Measurements from ENCODE around the gene RGS4.
A peak's percentile ranks its signal among the peaks of the same experiment; 100 is the strongest.

Gene RGS4

DNA sequence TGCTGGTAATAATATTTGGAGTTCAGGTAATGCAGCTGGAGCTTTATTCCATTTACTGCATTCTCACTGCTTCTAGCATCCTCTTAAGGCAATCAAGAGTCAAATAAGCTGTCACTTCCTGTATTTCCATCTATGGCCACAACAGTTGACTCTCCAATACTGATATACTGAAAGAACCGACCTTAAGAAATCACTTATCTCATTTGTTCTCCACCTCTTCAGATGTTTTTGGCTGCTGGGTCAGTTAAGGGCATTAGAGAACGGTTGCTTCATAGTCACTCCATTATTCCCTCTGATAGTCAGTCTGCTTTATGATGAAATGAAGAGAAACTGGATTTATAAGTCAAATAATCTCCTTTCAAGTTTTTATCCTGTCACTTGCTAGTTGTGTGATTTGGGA is 14.2 kb upstream of the RGS4 start:
- TF ChIP-seq GATA2 (IDR thresholded peaks at IDR 0.05; ENCODE audit: low read depth, low read length) = no peak
- TF ChIP-seq GATA3 (IDR thresholded peaks at IDR 0.05; ENCODE audit: low read depth, low read length) = no peak

DNA sequence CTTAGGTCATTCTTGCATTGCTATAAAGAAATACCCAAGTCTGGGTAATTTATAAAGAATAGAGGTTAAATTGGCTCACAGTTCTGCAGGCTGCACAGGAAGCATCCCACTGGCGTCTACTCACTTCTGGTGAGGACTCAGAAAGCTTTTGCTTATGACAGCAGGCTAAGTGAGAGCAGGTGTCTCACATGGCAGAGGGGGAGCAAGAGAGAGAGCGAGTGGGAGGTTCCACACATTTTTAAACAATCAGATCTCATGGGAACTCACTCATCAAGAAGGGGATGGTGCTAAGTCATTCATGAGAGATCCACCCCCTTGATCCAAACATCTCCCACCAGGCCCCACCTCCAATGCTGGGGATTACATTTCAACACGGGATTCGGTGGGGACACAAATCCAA is 13.6 kb upstream of the RGS4 start:
- TF ChIP-seq GATA2 (IDR thresholded peaks at IDR 0.05; ENCODE audit: low read depth, low read length) = no peak
- TF ChIP-seq GATA3 (IDR thresholded peaks at IDR 0.05; ENCODE audit: low read depth, low read length) = no peak

DNA sequence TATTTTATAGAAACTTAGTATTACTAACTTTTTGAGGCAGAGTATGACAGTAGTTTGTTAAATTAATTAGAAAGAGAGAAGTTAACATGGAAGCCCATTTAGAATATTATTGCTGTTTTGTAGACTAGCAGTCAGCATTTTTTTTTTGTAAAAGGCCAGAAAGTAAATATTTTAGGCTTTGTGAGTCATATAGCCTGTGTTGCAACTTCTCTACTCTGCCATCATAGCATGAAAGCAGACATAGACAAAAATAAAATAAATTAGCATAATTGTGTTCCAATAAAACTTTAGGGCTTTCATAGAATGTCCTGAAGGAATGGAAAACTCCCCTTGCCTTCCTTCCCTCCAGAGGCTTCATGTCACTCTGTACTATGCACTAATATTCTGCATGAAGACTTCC is 12.3 kb upstream of the RGS4 start:
- TF ChIP-seq GATA3 (IDR thresholded peaks at IDR 0.05; ENCODE audit: low read depth, low read length) = no peak
- TF ChIP-seq GATA2 (IDR thresholded peaks at IDR 0.05; ENCODE audit: low read depth, low read length) = no peak

DNA sequence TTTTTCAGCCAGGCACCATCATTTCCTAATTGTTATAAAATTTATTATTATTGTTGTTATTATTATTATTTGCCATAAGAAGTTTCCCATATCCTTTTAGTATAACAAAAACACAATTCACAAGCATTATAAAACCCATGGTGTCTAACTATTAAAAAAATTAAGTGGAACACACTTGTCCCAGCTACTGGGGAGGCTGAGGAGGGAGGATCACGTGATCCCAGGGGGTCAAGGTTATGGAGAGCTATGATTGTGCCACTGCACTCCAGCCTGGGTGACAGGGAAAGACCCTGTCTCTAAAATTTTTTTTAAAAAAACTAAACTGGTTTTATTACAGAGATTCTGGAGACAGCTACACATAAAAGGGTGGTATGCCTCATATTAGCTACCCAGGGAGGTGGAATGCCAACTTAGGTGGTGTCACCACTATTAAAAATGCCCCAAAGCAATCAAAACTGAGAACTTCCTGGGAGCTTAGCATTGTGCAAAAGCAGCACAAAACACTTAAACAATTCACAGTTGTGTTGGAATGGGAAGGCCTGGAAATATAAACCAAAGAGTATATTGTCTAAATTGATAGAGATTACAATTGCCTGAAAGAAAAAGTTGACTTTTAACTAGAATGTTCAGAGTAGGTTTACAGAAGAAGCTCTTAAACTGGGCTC is 8.7 kb upstream of the RGS4 start:
- no peak for TF ChIP-seq GATA2 (IDR thresholded peaks at IDR 0.05; ENCODE audit: low read depth, low read length)
- no peak for TF ChIP-seq GATA3 (IDR thresholded peaks at IDR 0.05; ENCODE audit: low read depth, low read length)

DNA sequence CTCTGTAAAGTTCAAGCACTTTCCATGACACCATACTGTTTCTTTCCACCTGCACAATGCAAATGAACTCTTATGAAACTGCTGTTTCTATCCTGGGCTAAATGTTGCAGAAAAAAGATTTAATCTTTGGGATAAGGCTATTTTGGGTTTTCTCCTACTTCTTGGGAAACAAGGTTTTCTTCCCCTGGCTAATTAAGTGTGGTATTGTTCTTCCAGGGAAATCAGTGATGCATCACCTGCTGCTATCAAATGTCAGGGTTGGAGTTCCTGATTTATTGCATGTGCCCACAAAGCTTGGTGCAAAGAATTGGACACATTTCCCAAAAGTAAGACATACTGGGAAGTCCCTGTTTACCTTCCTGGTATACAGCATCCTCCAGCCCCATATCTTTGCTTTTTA is 6.0 kb upstream of the RGS4 start:
- TF ChIP-seq GATA2 (IDR thresholded peaks at IDR 0.05; ENCODE audit: low read depth, low read length) = no peak
- no peak for TF ChIP-seq GATA3 (IDR thresholded peaks at IDR 0.05; ENCODE audit: low read depth, low read length)

DNA sequence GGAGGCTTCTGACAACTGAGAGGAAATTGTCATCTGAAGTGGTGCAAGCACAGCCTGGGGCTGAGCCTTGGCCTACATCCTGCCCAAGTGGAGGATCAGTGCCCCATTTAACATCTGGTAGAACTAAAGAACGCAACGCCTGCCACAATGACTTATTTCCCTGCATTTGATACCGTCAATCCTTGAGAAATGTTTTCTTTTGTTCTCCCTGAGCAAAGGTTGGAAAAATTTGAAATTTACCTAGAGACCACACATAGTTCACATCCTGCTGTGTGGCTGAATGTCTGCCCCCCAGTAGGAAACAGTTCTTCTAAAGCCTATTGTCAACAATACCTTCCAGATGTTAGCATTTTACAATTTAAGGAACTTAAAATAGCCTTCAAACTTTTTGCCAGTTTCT is 5.6 kb upstream of the RGS4 start:
- TF ChIP-seq GATA3 (IDR thresholded peaks at IDR 0.05; ENCODE audit: low read depth, low read length) (no peak), GATA2 (IDR thresholded peaks at IDR 0.05; ENCODE audit: low read depth, low read length) (no peak)

DNA sequence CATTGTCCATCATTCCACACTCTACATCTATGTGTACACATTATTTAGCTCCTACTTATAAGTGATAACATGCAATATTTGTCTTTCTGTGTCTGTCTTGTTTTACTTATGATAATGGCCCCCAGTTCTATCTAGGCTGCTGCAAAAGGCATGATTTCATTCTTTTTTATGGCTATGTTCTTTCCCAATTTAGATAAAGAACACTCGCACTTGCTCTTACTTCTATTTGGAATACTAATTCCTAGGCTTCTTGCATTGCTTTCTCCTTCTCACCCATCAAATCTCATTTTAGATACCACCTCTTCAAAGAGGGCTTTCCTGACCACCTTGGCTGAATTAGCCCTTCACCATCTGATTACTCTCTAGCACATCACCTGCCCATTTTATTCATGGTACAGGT is 3.0 kb upstream of the RGS4 start:
- TF ChIP-seq GATA2 (IDR thresholded peaks at IDR 0.05; ENCODE audit: low read depth, low read length) (no peak), GATA3 (IDR thresholded peaks at IDR 0.05; ENCODE audit: low read depth, low read length) (no peak)

DNA sequence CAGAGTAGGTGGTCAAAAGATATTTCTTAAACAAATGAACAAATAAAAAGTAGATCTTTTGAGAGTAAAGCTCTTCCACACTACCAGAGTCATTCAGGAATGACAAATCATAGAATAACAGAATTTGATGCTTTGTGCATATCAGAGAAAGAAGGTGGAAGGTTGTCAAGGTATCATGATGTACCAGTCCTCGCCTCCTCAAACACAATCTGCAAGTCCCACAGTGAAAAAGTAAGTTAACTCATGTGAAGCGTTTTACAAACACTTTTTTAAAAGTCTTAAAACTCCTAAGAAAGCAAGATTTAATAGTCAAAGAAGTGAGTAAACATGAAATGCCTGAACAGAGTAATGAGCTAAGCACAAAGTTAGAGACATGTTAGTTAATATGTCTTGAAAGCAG is 2.5 kb upstream of the RGS4 start:
- TF ChIP-seq GATA2 (IDR thresholded peaks at IDR 0.05; ENCODE audit: low read depth, low read length) (no peak), GATA3 (IDR thresholded peaks at IDR 0.05; ENCODE audit: low read depth, low read length) (no peak)

DNA sequence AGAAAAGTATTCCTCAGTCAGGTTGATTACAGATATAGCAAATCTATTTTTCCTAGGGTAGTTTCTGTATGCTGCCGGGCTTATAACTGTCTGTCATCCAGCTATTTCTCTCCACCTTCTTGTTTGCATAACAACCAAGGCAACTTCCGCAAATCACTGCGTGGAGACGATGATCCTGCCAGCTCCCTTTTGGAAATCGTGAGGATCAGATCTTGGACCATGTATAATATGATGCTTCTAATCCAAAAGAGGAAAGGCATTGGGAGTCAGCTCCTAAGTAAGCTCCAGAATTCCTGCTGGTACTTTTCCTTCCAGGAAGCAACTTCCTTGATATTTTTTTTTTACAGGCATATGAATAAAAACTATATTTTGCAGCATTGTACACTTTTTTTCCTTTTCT is 445 bp upstream of the RGS4 start:
- TF ChIP-seq GATA3 (IDR thresholded peaks at IDR 0.05; ENCODE audit: low read depth, low read length) = no peak
- no peak for TF ChIP-seq GATA2 (IDR thresholded peaks at IDR 0.05; ENCODE audit: low read depth, low read length)

DNA sequence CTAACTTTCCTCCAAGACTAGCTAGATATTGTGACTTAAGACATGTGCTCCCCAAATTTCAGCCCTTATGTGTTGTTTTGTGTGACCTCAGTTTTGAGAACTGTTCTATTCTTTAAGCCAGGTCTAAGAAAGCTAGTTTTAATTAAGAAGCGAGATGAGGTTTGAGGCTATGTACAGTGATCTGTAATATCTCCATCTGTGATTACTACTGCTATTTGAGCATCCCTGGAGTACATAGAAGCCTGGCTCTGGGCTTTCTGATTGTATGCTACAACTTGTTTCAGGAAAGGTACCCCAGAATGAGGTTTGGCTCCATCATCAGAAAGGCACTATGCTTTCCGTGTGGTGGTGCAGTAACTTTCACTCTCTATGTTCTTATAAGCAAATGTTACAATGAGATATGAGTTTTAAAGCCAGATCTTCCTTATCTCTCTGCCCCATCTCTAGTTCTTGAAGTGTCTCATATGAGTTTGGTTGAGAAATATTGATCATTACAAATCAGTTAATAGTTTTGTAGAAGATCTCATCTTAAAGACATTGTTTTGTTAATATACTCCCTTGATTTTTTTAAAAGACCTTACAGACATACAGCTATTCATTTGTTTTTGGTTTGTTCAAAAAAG is 605 bp downstream of the RGS4 start:
- peak; percentile 79 for TF ChIP-seq GATA3 (IDR thresholded peaks at IDR 0.05; ENCODE audit: low read depth, low read length)
- peak; percentile 75 for TF ChIP-seq GATA2 (IDR thresholded peaks at IDR 0.05; ENCODE audit: low read depth, low read length)

DNA sequence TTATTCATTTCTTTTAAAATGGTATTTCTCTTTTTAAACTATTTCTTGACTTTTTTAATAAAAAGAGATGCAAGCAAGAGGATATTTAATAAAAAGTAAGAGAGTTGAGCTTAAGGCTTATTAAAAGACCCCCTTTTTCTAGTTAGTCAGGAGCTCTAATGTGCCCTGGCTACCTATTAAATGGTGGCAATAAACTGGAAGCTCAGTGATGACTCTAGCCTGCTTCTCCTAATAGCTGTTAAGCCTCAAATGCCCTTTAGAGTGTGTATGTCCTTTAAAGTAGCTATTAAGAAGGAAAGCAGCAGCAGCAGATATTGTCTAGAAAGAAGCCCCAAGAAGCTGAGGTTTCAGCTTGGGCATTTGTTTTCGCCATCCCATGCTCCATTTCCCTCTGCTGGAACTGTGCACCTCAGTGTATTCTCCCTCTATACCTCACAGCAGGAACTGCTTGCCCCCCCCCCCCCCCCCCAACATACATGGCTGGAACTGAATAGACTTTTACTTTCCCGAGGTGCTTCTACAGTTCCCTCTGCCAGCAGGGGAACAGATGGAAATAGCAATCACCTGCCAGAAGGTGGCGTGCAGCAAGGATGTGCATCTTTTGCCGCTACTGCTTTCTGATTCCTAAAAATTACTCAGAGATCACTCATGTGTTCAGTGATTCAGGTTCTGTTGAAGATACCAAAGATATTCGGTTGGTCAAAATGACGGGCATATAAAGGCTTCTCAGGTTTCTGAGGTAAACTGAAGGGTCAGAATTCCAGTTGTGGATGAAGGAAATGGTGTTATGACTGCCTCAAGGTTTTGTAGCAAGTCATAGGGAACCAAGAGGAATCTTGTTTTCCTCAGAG is 2.5 kb downstream of the RGS4 start:
- TF ChIP-seq GATA2 (IDR thresholded peaks at IDR 0.05; ENCODE audit: low read depth, low read length) = no peak
- no peak for TF ChIP-seq GATA3 (IDR thresholded peaks at IDR 0.05; ENCODE audit: low read depth, low read length)

DNA sequence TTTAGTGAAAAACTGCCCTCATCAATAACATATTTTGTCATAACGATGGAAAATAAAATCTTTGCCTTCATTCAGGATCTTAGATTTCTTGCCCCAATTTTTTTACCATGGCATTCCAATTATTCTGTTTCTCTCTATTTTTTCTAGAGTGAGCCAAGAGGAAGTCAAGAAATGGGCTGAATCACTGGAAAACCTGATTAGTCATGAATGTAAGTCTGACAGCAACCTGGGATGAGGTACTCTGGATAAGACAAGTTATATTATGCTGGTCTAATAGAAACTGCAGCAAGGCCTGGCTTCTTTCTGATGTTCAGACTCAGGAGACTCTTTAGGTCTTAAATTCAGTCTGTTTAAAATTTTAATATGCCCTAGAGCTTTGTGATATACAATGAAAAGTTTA is 3.5 kb downstream of the RGS4 start:
- TF ChIP-seq GATA3 (IDR thresholded peaks at IDR 0.05; ENCODE audit: low read depth, low read length) = 0 out of 2 replicates have a peak, but pooled peaks have one; percentile 5
- TF ChIP-seq GATA2 (IDR thresholded peaks at IDR 0.05; ENCODE audit: low read depth, low read length) = no peak

DNA sequence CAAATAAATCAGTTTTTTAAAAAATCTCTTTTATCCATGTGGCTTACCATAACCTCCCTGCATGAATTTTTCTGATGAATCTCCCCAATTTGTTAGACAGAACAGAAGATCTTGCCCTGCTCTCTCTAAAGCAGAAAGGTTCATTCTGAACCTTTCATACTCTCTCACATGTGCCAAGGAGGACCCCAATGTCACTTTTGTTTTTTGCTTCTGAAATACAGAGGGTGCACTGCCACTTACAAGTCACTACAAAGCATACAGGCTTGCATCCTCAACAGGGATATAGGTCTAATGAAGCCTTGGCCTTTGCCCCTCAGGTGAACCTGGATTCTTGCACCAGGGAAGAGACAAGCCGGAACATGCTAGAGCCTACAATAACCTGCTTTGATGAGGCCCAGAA is 4.8 kb downstream of the RGS4 start:
- no peak for TF ChIP-seq GATA2 (IDR thresholded peaks at IDR 0.05; ENCODE audit: low read depth, low read length)
- no peak for TF ChIP-seq GATA3 (IDR thresholded peaks at IDR 0.05; ENCODE audit: low read depth, low read length)

DNA sequence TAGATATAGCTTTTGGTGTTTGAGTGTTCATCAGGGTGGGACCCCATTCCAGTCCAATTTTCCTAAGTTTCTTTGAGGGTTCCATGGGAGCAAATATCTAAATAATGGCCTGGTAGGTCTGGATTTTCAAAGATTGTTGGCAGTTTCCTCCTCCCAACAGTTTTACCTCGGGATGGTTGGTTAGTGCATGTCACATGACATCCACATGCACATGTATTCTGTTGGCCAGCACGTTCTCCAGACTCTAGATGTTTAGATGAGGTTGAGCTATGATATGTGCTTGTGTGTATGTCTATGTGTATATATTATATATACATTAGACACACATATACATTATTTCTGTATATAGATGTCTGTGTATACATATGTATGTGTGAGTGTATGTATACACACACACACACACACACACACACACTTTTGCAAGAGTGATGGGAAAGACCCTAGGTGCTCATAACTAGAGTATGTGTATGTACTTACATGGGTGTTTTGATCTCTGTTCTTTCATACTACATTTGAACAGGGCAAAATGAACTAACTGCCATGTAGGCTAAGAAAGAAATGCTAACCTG is 5.6 kb downstream of the RGS4 start:
- no peak for TF ChIP-seq GATA3 (IDR thresholded peaks at IDR 0.05; ENCODE audit: low read depth, low read length)
- TF ChIP-seq GATA2 (IDR thresholded peaks at IDR 0.05; ENCODE audit: low read depth, low read length) = no peak

Data from SH-SY5Y (cell line).